ENCODE measurements around the gene PTPRN2. TPM values are rescaled to one million over a fixed set of nuclear protein-coding genes. Genes with fewer than 3 reads are reported as not detected.

Gene PTPRN2
- total and polyA plus RNA-seq, 2 donors (not counting 3 experiments of a cell fraction or from before 2014, with no cell fraction given): 0.62 to 0.88 TPM

GRCh38 chr7:158054081-158054480 lies 533.5 kb downstream of the PTPRN2 start:
- ChIA-PET CTCF (no interaction called here), POLR2A (no interaction called here)
- intact Hi-C loops (cut with micrococcal nuclease) (no loop called here), dilution Hi-C loops (cut with MboI; ENCODE audit: extremely low pct_ligation_motif_present, low sequenced_read_pairs) (no loop called here)
- Histone ChIP-seq H3K9ac (replicated peaks; ENCODE audit: extremely low read depth, insufficient read depth, low read length) (no peak overlapping the region), H3K27ac (ENCODE audit: insufficient read depth, low read depth, low read length) (no peak overlapping the region), H3K79me2 (ENCODE audit: control insufficient read depth, insufficient read depth, low read length) (no peaks in the 10 kb centered on the region), H3K4me2 (ENCODE audit: insufficient read depth, low read length) (no peak overlapping the region), H4K20me1 (replicated peaks; ENCODE audit: control insufficient read depth, extremely low read depth, insufficient read depth, low read length) (no peaks in the 10 kb centered on the region), H3K4me3 (replicated peaks in 1 of 3; ENCODE audit: insufficient read depth in 1 of 3, low read depth in 1 of 3, low read length in 3 of 3) (no peak overlapping the region), H3K9me3 (replicated peaks; ENCODE audit: control insufficient read depth, insufficient read depth, low read length) (peaks cover 6% of the 10 kb centered on the region), H3K4me1 (ENCODE audit: control insufficient read depth, extremely low read depth, insufficient read depth, low read length) (no peaks in the 10 kb centered on the region), H3K9me1 (replicated peaks; ENCODE audit: control insufficient read depth, extremely low read depth, insufficient read depth, low read length) (no peaks in the 10 kb centered on the region), H3K36me3 (ENCODE audit: control insufficient read depth in 2 of 2, extremely low read depth in 1 of 2, insufficient read depth in 2 of 2, low read length in 2 of 2) (no peaks in the 10 kb centered on the region), H2AFZ (ENCODE audit: low read depth, low read length) (no peak overlapping the region), H3K27me3 (ENCODE audit: control insufficient read depth in 2 of 2, insufficient read depth in 2 of 2, low read length in 2 of 2) (no peaks in the 10 kb centered on the region)
- TF ChIP-seq, protein P1, sequence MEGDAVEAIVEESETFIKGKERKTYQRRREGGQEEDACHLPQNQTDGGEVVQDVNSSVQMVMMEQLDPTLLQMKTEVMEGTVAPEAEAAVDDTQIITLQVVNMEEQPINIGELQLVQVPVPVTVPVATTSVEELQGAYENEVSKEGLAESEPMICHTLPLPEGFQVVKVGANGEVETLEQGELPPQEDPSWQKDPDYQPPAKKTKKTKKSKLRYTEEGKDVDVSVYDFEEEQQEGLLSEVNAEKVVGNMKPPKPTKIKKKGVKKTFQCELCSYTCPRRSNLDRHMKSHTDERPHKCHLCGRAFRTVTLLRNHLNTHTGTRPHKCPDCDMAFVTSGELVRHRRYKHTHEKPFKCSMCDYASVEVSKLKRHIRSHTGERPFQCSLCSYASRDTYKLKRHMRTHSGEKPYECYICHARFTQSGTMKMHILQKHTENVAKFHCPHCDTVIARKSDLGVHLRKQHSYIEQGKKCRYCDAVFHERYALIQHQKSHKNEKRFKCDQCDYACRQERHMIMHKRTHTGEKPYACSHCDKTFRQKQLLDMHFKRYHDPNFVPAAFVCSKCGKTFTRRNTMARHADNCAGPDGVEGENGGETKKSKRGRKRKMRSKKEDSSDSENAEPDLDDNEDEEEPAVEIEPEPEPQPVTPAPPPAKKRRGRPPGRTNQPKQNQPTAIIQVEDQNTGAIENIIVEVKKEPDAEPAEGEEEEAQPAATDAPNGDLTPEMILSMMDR (IDR thresholded peaks at IDR 0.05; ENCODE audit: extremely low read depth in 1 of 2, insufficient read depth in 1 of 2, low read depth in 1 of 2, low read length in 2 of 2): no peak
- TF ChIP-seq FOS (IDR thresholded peaks at IDR 0.05; ENCODE audit: borderline replicate concordance, insufficient read depth, low read length) (no peak), JUN (IDR thresholded peaks at IDR 0.05; ENCODE audit: borderline replicate concordance, insufficient read depth, insufficient read length, low read depth) (no peak), POLR2AphosphoS5 (IDR thresholded peaks at IDR 0.05; ENCODE audit: insufficient read depth, low read depth, low read length) (no peak), MAX (IDR thresholded peaks at IDR 0.05; ENCODE audit: insufficient read depth, insufficient read length) (no peak), POLR2A (IDR thresholded peaks at IDR 0.05; ENCODE audit: low read depth, low read length) (no peak), EZH2 (IDR thresholded peaks at IDR 0.05; ENCODE audit: borderline replicate concordance, low read depth, low read length, severe bottlenecking) (no peak), GATA2 (IDR thresholded peaks at IDR 0.05; ENCODE audit: insufficient read depth, insufficient read length, low read depth, low read length) (no peak), MYC (IDR thresholded peaks at IDR 0.05; ENCODE audit: low read depth, low read length) (no peak)
- FAIRE-seq (no peak), DNase-seq (ENCODE audit: low read depth, low spot score) (no peak)
- BruUV-seq (replicated peaks): no TSS peak

Data from endothelial cell of umbilical vein (primary cell).